Stimulated activated naive CD4-positive, alpha-beta T cell treated with Interleukin-2 at 50 U/mL for 16 hours (primary cell): ENCODE data around the gene NCOR2.

ENCODE experiments used
- DNase-seq: peaks from one replicate; lab custom pipeline; 2025; lab: John Stamatoyannopoulos, UW

Gene NCOR2

GRCh38 chr12:124543590-124544310 is 23.7 kb downstream of the NCOR2 start:
- no peak for DNase-seq

- no peak for DNase-seq
Observed at GRCh38 chr12:124543052-124543589, 24.3 kb downstream of the NCOR2 start.

DNA sequence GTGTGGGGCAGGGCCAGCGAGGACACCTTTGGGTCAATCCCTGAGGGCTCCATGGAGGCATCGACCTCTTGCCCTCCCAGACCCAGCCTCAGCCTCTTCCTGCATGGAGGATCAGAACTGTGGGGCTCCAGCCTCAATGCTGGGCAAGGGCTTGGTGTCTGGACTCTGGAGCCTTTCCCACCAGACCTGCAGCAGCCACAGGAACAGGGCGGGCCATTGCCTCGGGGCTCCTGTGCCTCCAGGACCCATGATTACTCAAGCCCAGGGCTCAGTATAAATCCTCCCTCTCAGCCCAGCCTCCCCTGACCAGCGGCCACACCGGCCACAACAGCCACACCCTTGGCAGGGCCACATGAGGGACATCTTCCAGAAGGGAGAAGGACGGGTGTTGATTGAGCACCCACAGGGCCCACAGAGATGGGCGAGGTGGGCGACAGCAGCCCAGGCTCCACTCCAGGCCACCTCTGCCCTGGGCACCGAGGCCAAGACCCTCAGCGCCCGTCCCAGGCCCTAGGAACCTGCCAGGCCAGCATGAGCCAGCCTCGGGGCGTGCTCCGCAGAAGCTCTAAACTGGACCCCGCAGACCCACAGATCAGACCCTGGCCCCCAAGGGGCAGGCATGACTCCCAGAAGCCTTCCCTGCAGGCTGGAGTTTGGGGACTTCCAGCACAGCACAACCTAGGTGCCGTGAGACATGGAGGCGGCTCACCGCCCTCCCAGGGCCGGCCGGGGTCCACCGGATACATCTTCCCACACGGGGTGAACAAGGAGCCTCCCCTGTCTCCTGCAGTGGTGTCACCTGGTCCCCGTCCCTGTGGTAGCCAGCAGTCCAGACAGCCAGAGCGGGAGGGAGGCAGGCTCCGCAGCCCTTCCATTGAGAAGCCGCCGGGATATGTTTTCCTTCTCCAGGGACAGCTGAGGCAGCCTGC is 25.1 kb downstream of the NCOR2 start:
- DNase-seq, result no peak

- no peak for DNase-seq
Observed at GRCh38 chr12:124541322-124541721, 26.1 kb downstream of the NCOR2 start.

DNA sequence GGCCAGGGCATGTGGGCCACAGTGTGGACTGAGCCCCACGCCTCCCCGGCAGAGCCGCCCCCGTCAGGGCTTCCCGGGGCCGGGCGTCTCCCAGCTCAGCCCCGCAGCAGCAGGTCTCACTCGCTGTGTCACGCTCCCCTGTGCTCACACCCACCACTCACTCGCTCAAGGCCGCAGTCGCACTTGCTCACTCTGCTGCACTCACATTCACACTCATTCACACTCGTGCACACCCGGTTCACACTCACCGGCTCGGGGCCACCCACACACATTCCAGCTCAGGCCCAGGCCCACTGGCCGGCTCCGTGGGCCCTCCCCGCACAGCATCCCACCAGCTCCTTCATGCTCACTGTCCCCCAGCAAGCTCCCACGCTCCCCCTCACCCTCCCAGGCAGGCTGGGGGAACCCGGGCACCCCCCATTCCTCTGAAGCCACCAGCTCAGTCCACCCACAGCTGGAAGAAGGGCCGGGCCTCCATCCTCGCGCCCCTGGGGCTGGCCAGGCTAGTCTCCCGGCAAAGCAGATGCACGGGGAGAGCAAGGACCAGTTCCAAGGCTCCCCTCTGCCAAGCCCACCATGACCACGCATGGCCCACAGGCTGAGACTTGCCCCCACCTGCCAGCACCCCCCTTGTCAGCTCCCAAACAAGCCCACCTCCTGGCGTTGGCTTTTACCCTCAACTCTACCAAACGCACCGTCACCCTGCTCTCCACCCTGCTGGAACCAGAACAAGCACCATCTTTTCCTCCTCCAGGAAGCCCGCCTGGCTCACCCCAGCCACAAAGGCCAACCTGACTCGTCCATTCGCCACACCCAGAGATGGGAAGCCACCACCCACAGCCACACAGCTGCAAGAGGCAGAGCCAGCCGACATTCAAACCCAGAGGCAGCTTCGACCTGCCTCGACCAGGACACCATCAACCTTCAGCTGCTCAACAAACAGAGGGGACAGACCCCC is 28.0 kb downstream of the NCOR2 start:
- no peak for DNase-seq

- DNase-seq, result no peak
Observed at GRCh38 chr12:124538194-124539082, 29.0 kb downstream of the NCOR2 start.

DNA sequence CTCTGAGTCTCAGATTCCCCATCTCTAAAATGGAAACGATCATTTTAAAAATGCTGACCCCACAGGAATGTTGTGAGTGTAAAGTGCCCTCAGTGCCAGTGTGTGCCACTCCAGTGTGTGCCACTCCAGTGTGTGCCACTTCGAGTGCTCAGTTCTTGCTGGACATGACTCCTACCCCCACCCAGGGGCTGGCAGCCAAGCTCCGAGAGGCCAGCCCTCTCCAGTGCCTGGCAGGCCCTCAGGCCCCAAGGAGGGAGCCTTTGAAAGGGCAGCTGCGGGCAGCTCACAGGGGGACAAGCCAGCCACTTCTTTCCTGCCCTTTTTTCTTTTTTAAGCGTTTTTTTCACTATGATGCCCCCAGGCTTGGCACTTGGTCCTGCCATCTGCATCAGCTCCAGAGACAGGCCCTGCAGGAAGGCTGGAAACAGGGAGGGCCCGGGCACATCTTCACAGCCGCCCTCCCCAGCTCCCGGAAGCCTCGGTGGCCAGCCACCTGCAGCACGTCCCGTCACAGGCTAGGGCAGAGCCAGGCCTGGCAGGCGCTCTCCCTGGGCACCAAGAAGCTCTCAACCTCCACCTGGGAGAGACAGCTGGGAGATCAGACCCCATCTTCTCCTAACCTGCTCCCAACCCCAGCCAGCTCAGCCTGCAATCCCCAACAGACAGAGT is 29.8 kb downstream of the NCOR2 start:
- DNase-seq, result no peak

DNA sequence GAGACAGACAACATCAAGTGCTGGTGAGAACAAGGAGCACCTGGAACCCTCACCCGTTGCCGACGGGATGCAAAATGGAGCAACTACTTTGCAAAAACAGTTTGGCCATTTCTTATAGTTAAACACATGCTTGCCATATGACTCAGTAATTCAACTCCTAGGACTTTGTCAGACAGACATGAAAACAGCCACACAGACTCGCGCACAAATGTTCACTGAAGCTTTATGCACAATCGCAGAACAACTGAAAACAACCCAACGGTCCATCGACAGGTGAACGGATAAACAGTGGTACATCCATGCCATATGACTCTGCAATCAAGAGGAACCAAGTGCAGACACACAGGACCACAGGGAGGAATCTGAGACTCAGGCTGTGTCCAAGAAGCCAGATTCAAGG is 30.8 kb downstream of the NCOR2 start:
- no peak for DNase-seq

- DNase-seq, result no peak
Observed at GRCh38 chr12:124534776-124535740, 32.4 kb downstream of the NCOR2 start.

- DNase-seq, result no peak
Observed at GRCh38 chr12:124533456-124533855, 34.0 kb downstream of the NCOR2 start.

- no peak for DNase-seq
Observed at GRCh38 chr12:124532967-124533366, 34.4 kb downstream of the NCOR2 start.

GRCh38 chr12:124532331-124532750 is 35.1 kb downstream of the NCOR2 start:
- no peak for DNase-seq

- DNase-seq, result no peak
Observed at GRCh38 chr12:124531906-124532305, 35.5 kb downstream of the NCOR2 start.

- no peak for DNase-seq
Observed at GRCh38 chr12:124531281-124531745, 36.1 kb downstream of the NCOR2 start.

GRCh38 chr12:124530637-124531263 is 36.7 kb downstream of the NCOR2 start:
- DNase-seq, result no peak

GRCh38 chr12:124529565-124530276 is 37.7 kb downstream of the NCOR2 start:
- no peak for DNase-seq

GRCh38 chr12:124527861-124528561 is 39.4 kb downstream of the NCOR2 start:
- DNase-seq, result no peak
